ENCODE results near the gene CEP104.

Gene CEP104

GRCh38 chr1:3767328-3767925, 89.6 kb downstream of the CEP104 start:
- no peaks in the 10 kb centered on the region for H3K9me3 ChIP-seq (ENCODE audit: insufficient read depth, low read depth, low read length)
- H3K27ac ChIP-seq (ENCODE audit: low read depth, low read length), result no peak overlapping the region
- no peaks in the 10 kb centered on the region for H3K4me1 ChIP-seq (ENCODE audit: insufficient read depth, low read length)
- H3K9ac ChIP-seq (ENCODE audit: low read depth, low read length), result no peak overlapping the region
- H3K4me3 ChIP-seq (ENCODE audit: low read length), result no peak overlapping the region
- H3K27me3 ChIP-seq (ENCODE audit: insufficient read depth, low read length), result peaks cover 8% of the 10 kb centered on the region; the same call in 1 of the 2 replicates
- WGBS, result 86% methylated on average over 17 of the region's 17 CpGs
- H3K36me3 ChIP-seq (ENCODE audit: insufficient read depth, low read length), result no peaks in the 10 kb centered on the region

DNA sequence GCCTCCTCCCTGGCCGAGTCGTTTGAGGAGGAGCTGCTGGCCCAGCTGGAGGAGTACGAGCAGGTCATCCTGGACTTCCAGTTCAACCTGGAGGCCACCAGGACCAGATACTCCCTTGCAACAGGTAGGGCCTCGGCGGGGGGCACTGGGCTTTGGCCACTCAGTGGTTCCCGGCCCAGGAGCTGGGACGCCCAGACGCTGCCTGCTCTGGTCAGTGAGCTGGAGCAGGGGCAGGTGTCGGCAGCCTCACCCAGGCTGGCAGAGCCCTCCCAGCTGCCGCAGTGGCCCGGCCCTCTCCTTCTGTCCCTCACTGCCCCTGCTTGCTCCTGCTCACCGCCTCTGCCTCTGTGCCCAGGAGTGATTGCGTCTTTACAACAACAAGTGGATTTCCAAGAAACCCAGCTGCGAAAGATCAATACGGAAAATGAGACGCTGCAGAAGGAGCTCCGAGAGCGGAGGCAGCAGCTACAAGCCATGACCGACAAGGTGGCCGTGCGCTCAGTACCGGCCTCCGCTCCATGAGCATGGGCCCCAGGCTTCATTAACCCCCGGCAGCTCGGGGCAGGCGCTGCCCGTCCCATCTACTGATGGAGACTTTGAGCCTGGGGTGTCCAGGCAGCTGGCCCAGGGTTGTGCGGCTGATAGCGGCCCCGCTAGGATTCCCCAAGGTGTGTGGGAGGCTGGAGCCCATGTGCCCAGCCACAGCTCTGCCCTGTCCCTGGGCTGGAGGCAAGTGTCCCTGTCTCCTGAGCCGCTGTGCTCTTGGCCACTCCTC, 93.5 kb downstream of the CEP104 start:
- Histone ChIP-seq H3K27me3 (ENCODE audit: insufficient read depth, low read length) (no peaks in the 10 kb centered on the region), H3K27ac (ENCODE audit: low read depth, low read length) (no peak overlapping the region), H3K4me3 (ENCODE audit: low read length) (no peak overlapping the region), H3K9ac (ENCODE audit: low read depth, low read length) (no peak overlapping the region), H3K36me3 (ENCODE audit: insufficient read depth, low read length) (no peaks in the 10 kb centered on the region), H3K9me3 (ENCODE audit: insufficient read depth, low read depth, low read length) (no peaks in the 10 kb centered on the region), H3K4me1 (ENCODE audit: insufficient read depth, low read length) (no peaks in the 10 kb centered on the region)
- WGBS, result 92% methylated on average over 31 of the region's 31 CpGs

GRCh38 chr1:3762873-3763228, 94.2 kb downstream of the CEP104 start:
- H3K27me3 ChIP-seq (ENCODE audit: insufficient read depth, low read length), result no peaks in the 10 kb centered on the region
- 92% methylated on average over 12 of the region's 12 CpGs for WGBS
- no peak overlapping the region for H3K4me3 ChIP-seq (ENCODE audit: low read length)
- no peak overlapping the region for H3K27ac ChIP-seq (ENCODE audit: low read depth, low read length)
- no peak overlapping the region for H3K9ac ChIP-seq (ENCODE audit: low read depth, low read length)
- H3K9me3 ChIP-seq (ENCODE audit: insufficient read depth, low read depth, low read length), result no peaks in the 10 kb centered on the region
- H3K4me1 ChIP-seq (ENCODE audit: insufficient read depth, low read length), result no peaks in the 10 kb centered on the region
- no peaks in the 10 kb centered on the region for H3K36me3 ChIP-seq (ENCODE audit: insufficient read depth, low read length)

DNA sequence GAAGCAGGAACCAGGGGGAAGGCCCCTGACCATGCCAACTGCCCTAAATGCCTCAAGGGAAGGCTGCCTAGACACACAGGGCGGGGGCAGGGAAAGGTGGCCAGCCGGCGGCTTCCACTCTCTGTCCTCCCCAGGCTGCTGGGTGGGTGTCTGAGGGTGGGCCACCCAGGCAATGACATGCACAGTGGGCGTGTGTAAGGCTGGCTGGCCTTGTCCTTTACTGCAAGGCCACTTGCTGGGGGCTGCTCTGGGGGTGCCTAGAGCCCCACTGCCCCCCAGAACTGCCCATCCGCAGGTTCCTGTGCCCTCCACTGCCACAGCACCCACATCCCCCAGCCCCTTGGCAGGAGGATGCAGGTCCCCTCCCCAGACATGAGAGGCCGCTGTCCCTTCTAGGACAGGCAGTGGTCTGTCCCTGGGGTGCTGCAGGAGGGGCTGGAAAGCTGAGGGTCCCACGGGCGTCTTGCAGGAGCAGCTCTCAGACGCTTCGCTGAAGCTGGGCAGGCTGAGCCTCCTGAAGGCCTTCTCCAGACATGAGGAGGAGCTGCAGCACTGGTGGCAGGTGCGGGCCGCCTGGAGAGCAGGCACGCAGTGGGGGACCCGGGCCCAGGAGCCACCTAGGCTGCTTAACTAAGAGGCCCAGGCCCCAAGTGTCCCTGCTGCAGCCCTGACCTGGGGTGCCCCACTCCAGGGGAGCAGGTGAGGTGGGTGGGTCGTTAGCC, 94.7 kb downstream of the CEP104 start:
- H3K27ac ChIP-seq (ENCODE audit: low read depth, low read length), result no peak overlapping the region
- H3K4me3 ChIP-seq (ENCODE audit: low read length), result no peak overlapping the region
- H3K4me1 ChIP-seq (ENCODE audit: insufficient read depth, low read length), result no peaks in the 10 kb centered on the region
- H3K9ac ChIP-seq (ENCODE audit: low read depth, low read length), result no peak overlapping the region
- 90% methylated on average over 15 of the region's 15 CpGs for WGBS
- H3K36me3 ChIP-seq (ENCODE audit: insufficient read depth, low read length), result no peaks in the 10 kb centered on the region
- no peaks in the 10 kb centered on the region for H3K27me3 ChIP-seq (ENCODE audit: insufficient read depth, low read length)
- H3K9me3 ChIP-seq (ENCODE audit: insufficient read depth, low read depth, low read length), result no peaks in the 10 kb centered on the region
